ENCODE measurements around the gene B3GLCT. TPM values are rescaled to one million over a fixed set of nuclear protein-coding genes. Genes with fewer than 3 reads are reported as not detected.

B3GLCT gene
- total RNA-seq, 1 donor = 16.0 TPM

GRCh38 chr13:31245598-31246373, 46.0 kb downstream of the B3GLCT start:
- no peak for DNase-seq (ENCODE audit: low read depth)
- no peak overlapping the region for H3K4me3 ChIP-seq (ENCODE audit: low read depth, low read length)
- TF ChIP-seq CTCF (IDR thresholded peaks at IDR 0.05; ENCODE audit: insufficient read depth, low read depth, low read length) = no peak

GRCh38 chr13:31246918-31247317, 47.1 kb downstream of the B3GLCT start:
- no peak for DNase-seq (ENCODE audit: low read depth)
- H3K4me3 ChIP-seq (ENCODE audit: low read depth, low read length) = no peak overlapping the region

GRCh38 chr13:31248361-31248760, 48.6 kb downstream of the B3GLCT start:
- H3K4me3 ChIP-seq (ENCODE audit: low read depth, low read length) = no peak overlapping the region
- DNase-seq (ENCODE audit: low read depth) = no peak

More at GRCh38 chr13:31246918-31247317, 47.1 kb downstream of the B3GLCT start:
- TF ChIP-seq CTCF (IDR thresholded peaks at IDR 0.05; ENCODE audit: insufficient read depth, low read depth, low read length) = no peak

GRCh38 chr13:31248965-31249539, 49.3 kb downstream of the B3GLCT start:
- H3K4me3 ChIP-seq (ENCODE audit: low read depth, low read length) = no peak overlapping the region
- no peak for DNase-seq (ENCODE audit: low read depth)
- TF ChIP-seq CTCF (IDR thresholded peaks at IDR 0.05; ENCODE audit: insufficient read depth, low read depth, low read length) = no peak

More at GRCh38 chr13:31248361-31248760, 48.6 kb downstream of the B3GLCT start:
- TF ChIP-seq CTCF (IDR thresholded peaks at IDR 0.05; ENCODE audit: insufficient read depth, low read depth, low read length) = no peak

- TF ChIP-seq CTCF (IDR thresholded peaks at IDR 0.05; ENCODE audit: insufficient read depth, low read depth, low read length) = no peak
- no peak for DNase-seq (ENCODE audit: low read depth)
These were observed 50.7 kb downstream of the B3GLCT start for GRCh38 chr13:31250435-31250834.

GRCh38 chr13:31261241-31261640, 61.5 kb downstream of the B3GLCT start:
- no peak overlapping the region for H3K4me3 ChIP-seq (ENCODE audit: low read depth, low read length)

More at GRCh38 chr13:31250435-31250834, 50.7 kb downstream of the B3GLCT start:
- H3K4me3 ChIP-seq (ENCODE audit: low read depth, low read length) = no peak overlapping the region

More at GRCh38 chr13:31261241-31261640, 61.5 kb downstream of the B3GLCT start:
- DNase-seq (ENCODE audit: low read depth) = no peak
- TF ChIP-seq CTCF (IDR thresholded peaks at IDR 0.05; ENCODE audit: insufficient read depth, low read depth, low read length) = no peak

Data from fibroblast of villous mesenchyme (primary cell).